HepG2 (cell line): ENCODE results near the gene TM6SF1. TPM values are rescaled to one million over a fixed set of nuclear protein-coding genes. Genes with fewer than 3 reads are reported as not detected.

Experiments
- AKAP8 ChIP-seq: sonication (generic); formaldehyde crosslinking; IDR thresholded peaks from 2 replicates; pipeline ENCODE4 v1.5.1; 2020; ENCODE audit warnings: mild to moderate bottlenecking, missing genetic modification reagents
- ARID3A ChIP-seq: IDR thresholded peaks from 2 replicates; pipeline ENCODE4 v1.6.1; 2012; ENCODE audit warnings: low read depth, low read length, improper control_type of control experiment
- E2F5 ChIP-seq: sonication (generic); formaldehyde crosslinking; conservative IDR thresholded peaks from 2 replicates; pipeline ENCODE4 v1.4.0; 2020; ENCODE audit warnings: missing genetic modification reagents
- GPBP1L1 ChIP-seq: sonication (generic); formaldehyde crosslinking; IDR thresholded peaks from 2 replicates; pipeline ENCODE4 v1.5.0; 2020; ENCODE audit warnings: mild to moderate bottlenecking, missing genetic modification reagents
- HNRNPH1 ChIP-seq: fragments of 200-400 bp; formaldehyde crosslinking; optimal IDR thresholded peaks from 2 replicates; pipeline ENCODE3; 2017; ENCODE audit warnings: mild to moderate bottlenecking, low read depth, low read length
- HNRNPK ChIP-seq: fragments of 200-400 bp; formaldehyde crosslinking; IDR thresholded peaks from 2 replicates; pipeline ENCODE4 v1.6.1; 2018; ENCODE audit warnings: low read length, low read depth, moderate library complexity, mild to moderate bottlenecking; ENCODE audit not compliant: poor library complexity, severe bottlenecking
- KDM5B ChIP-seq: sonication (generic); formaldehyde crosslinking; IDR thresholded peaks from 2 replicates; pipeline ENCODE4 v1.4.0; 2020; ENCODE audit warnings: missing genetic modification reagents, mild to moderate bottlenecking, borderline replicate concordance
- MAFG ChIP-seq: sonication (generic); formaldehyde crosslinking; IDR thresholded peaks from 2 replicates; pipeline ENCODE4 v1.5.1; 2020; ENCODE audit warnings: mild to moderate bottlenecking, missing genetic modification reagents
- MBD4 ChIP-seq: IDR thresholded peaks from 2 replicates; pipeline ENCODE4 v1.6.1; 2012; ENCODE audit warnings: low read length, inconsistent platforms, borderline replicate concordance
- MLLT10 ChIP-seq: sonication (generic); formaldehyde crosslinking; IDR thresholded peaks from 2 replicates; pipeline ENCODE4 v1.4.0; 2020; ENCODE audit warnings: missing genetic modification reagents
- POGK ChIP-seq: sonication (generic); formaldehyde crosslinking; conservative IDR thresholded peaks from 2 replicates; pipeline ENCODE4 v1.8.0; 2022; ENCODE audit warnings: mild to moderate bottlenecking, moderate library complexity, missing genetic modification reagents
- PTBP1 ChIP-seq: fragments of 200-400 bp; formaldehyde crosslinking; IDR thresholded peaks from 2 replicates; pipeline ENCODE4 v1.6.1; 2018; ENCODE audit warnings: low read length, low read depth; ENCODE audit not compliant: poor library complexity, severe bottlenecking
- ZBTB37 ChIP-seq: sonication (generic); formaldehyde crosslinking; IDR thresholded peaks from 2 replicates; pipeline ENCODE4 v1.4.0; 2020; ENCODE audit warnings: mild to moderate bottlenecking, missing genetic modification reagents
- ZNF33B ChIP-seq: sonication (generic); formaldehyde crosslinking; IDR thresholded peaks from 2 replicates; pipeline ENCODE4 v1.5.1; 2020; ENCODE audit warnings: mild to moderate bottlenecking, missing genetic modification reagents
- ZNF547 ChIP-seq: sonication (generic); formaldehyde crosslinking; IDR thresholded peaks from 2 replicates; pipeline ENCODE4 v1.5.1; 2020; ENCODE audit warnings: mild to moderate bottlenecking, missing genetic modification reagents
- ZNF556 ChIP-seq: sonication (generic); formaldehyde crosslinking; IDR thresholded peaks from 2 replicates; pipeline ENCODE4 v1.4.0; 2020; ENCODE audit warnings: mild to moderate bottlenecking, missing genetic modification reagents, borderline replicate concordance
- ZNF605 ChIP-seq: sonication (generic); formaldehyde crosslinking; IDR thresholded peaks from 2 replicates; pipeline ENCODE4 v1.8.0; 2022; ENCODE audit warnings: mild to moderate bottlenecking, missing genetic modification reagents
- ZNF776 ChIP-seq: sonication (generic); formaldehyde crosslinking; IDR thresholded peaks from 2 replicates; pipeline ENCODE4 v1.4.0; 2020; ENCODE audit warnings: mild to moderate bottlenecking, missing genetic modification reagents
- ZNF792 ChIP-seq: IDR thresholded peaks from 2 replicates; pipeline ENCODE4 v1.6.1; 2016
- polyA plus RNA-seq, 8 experiments: library from polyadenylated mRNA; depleted of rRNA in 3 of 8; stranded (reverse) in 7 of 8; unstranded in 1 of 8; fragments of >200 nt; fragmentation: Illumina TruSeq in 4 of 8; extraction: Trizol in 4 of 8; gene quantifications; 2 replicates each; pipeline versions ENCODE4 v1.2.1 to v1.2.3, GENCODE V29; 2011 to 2016; ENCODE audit warnings: low read depth in 4 of 8, missing spikeins in 1 of 8, mixed read lengths in 1 of 8; ENCODE audit not compliant: insufficient read depth in 1 of 8
- total RNA-seq, 5 experiments: library from RNA; depleted of rRNA; stranded (reverse); fragments of >200 nt; fragmentation: Illumina TruSeq; extraction: Trizol; gene quantifications; 2 replicates each; pipeline ENCODE4 v1.2.3, GENCODE V29; 2016; ENCODE audit warnings: low read depth in 1 of 5
- TF ChIP-seq, protein P1 (sequence below): IDR thresholded peaks from 2 replicates; pipeline ENCODE4 v1.6.1; 2016

Gene TM6SF1
- total and polyA plus RNA-seq, 2 of the 13 experiments (the other 11 are each of a cell fraction or from before 2014, with no cell fraction given) = not detected

DNA sequence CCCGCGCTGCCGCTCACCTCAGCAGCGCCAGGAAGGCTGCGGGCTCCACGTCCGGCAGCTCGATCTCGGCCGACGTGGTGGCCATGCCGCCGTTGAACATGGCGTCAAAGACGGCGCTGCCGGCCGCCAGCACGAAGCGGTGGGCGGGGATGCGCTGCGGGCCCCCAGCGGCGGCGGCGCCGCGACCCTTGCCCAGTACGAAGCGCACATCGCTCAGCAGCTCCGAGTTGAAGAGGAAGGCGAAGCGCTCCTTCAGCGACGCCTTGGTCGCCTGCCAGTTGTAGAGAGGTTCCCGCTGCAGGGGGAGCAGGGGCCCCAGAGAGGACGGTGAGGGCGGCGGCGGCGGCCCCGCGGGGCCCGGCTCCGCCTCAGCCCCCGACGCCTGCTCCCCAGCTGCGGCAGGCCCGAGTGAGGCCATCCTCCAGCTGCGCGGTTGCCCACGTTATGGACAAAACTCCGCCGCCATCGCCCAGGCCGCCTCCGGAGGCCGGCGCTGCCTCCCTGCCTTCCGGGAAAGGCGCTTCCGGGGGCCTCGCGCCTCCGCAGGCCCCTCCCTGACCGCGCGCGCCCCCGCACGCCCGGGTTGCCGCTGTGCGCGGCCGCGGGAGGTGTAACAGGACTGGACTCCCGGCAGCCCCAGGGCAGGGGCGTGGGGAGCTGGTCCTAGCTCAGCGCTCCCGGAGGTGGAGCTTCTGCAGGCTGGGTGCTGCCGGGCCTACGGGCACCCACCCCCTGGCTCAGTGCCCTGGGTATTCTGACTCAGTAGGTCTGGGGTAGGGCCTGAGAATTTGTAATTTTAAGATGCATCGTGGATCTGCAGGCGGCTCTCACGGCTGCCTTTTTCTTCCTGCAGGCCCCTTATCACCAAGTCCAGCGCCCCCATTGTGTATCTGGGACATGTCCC lies 40.5 kb upstream of the TM6SF1 start, which contains the start of gene BTBD1 (continued):
- TF ChIP-seq, protein P1, sequence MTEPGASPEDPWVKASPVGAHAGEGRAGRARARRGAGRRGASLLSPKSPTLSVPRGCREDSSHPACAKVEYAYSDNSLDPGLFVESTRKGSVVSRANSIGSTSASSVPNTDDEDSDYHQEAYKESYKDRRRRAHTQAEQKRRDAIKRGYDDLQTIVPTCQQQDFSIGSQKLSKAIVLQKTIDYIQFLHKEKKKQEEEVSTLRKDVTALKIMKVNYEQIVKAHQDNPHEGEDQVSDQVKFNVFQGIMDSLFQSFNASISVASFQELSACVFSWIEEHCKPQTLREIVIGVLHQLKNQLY = peak; percentile 22; the same call in 1 of the 2 replicates
- TF ChIP-seq ZNF776 (CRISPR knock-in tag) (0 out of 2 replicates have a peak, but pooled peaks have one; percentile 75), KDM5B (CRISPR knock-in tag) (peak; percentile 65; the same call in 1 of the 2 replicates), PTBP1 (no peak), ARID3A (no peak), ZNF556 (CRISPR knock-in tag) (0 out of 2 replicates have a peak, but pooled peaks have one; percentile 56), E2F5 (CRISPR knock-in tag) (no peak), ZBTB37 (CRISPR knock-in tag) (no peak), MLLT10 (CRISPR knock-in tag) (no peak), HNRNPH1 (no peak), POGK (CRISPR knock-in tag) (peak; percentile 52; the same call in 1 of the 2 replicates), MBD4 (no peak), ZNF605 (CRISPR knock-in tag) (no peak), AKAP8 (CRISPR knock-in tag) (no peak; the same call in 1 of the 2 replicates), GPBP1L1 (no peak), ZNF33B (CRISPR knock-in tag) (peak; percentile 28; the same call in 1 of the 2 replicates), ZNF792 (peak; percentile 54; the same call in 1 of the 2 replicates), ZNF547 (CRISPR knock-in tag) (peak; percentile 71), HNRNPK (no peak), MAFG (CRISPR knock-in tag) (no peak)
